HEK293T (cell line): Measurements from ENCODE around the gene PDE3A.
"Not testable (repeated sequence)": the region's sequence is repeated elsewhere in the genome, so short reads cannot be mapped to it uniquely, and the experiment has no call there.

Experiments
- CTCF ChIA-PET: fragments of 350-600 bp; formaldehyde crosslinking; extraction: SDS; loops from one replicate; lab custom pipeline; 2021; ENCODE audit warnings: antibody characterized with exemption, inconsistent platforms; lab: Yijun Ruan, JAX
- POLR2A ChIA-PET: fragments of 350-600 bp; formaldehyde crosslinking; extraction: SDS; loops from one replicate; lab custom pipeline; 2020; ENCODE audit warnings: antibody characterized with exemption, inconsistent platforms; lab: Yijun Ruan, JAX
- DNase-seq: peaks from one replicate; pipeline ENCODE4 v3.0.0; 2012; ENCODE audit warnings: mixed read lengths; ENCODE audit errors: extremely low spot score
- ARNT ChIP-seq: fragments of 450-650 bp; IDR thresholded peaks from 2 replicates; pipeline ENCODE4 v1.6.1; 2017; ENCODE audit warnings: mild to moderate bottlenecking
- BHLHE40 ChIP-seq: fragments of 450-650 bp; IDR thresholded peaks from 2 replicates; pipeline ENCODE4 v1.6.1; 2016; ENCODE audit warnings: mild to moderate bottlenecking, moderate library complexity, borderline replicate concordance
- CTBP1 ChIP-seq: fragments of 450-650 bp; IDR thresholded peaks from 2 replicates; pipeline ENCODE4 v1.6.1; 2016; ENCODE audit warnings: borderline replicate concordance
- ELF4 ChIP-seq: fragments of 450-650 bp; IDR thresholded peaks from 2 replicates; pipeline ENCODE4 v1.6.1; 2017; ENCODE audit warnings: antibody characterized with exemption
- FOXA1 ChIP-seq: fragments of 450-650 bp; IDR thresholded peaks from 2 replicates; pipeline ENCODE4 v1.6.1; 2016; ENCODE audit warnings: mild to moderate bottlenecking
- FOXK2 ChIP-seq: fragments of 450-650 bp; IDR thresholded peaks from 2 replicates; pipeline ENCODE4 v1.6.1; 2016; ENCODE audit warnings: mild to moderate bottlenecking
- FOXM1 ChIP-seq: fragments of 450-650 bp; IDR thresholded peaks from 2 replicates; pipeline ENCODE4 v1.6.1; 2017; ENCODE audit warnings: mild to moderate bottlenecking, borderline replicate concordance
- HDGF ChIP-seq: fragments of 450-650 bp; IDR thresholded peaks from 2 replicates; pipeline ENCODE4 v1.6.1; 2017; ENCODE audit warnings: antibody characterized with exemption, borderline replicate concordance
- L3MBTL2 ChIP-seq: fragments of 450-650 bp; conservative IDR thresholded peaks from 2 replicates; pipeline ENCODE4 v1.6.1; 2016; ENCODE audit warnings: mild to moderate bottlenecking
- LEF1 ChIP-seq: fragments of 450-650 bp; IDR thresholded peaks from 2 replicates; pipeline ENCODE4 v1.6.1; 2017; ENCODE audit warnings: mild to moderate bottlenecking, borderline replicate concordance
- NFRKB ChIP-seq: fragments of 450-650 bp; IDR thresholded peaks from 2 replicates; pipeline ENCODE4 v1.6.1; 2016; ENCODE audit warnings: mild to moderate bottlenecking, moderate library complexity
- SP1 ChIP-seq: fragments of 450-650 bp; IDR thresholded peaks from 2 replicates; pipeline ENCODE4 v1.6.1; 2017
- SUZ12 ChIP-seq: fragments of 450-650 bp; IDR thresholded peaks from 2 replicates; pipeline ENCODE4 v1.6.1; 2016; ENCODE audit warnings: mild to moderate bottlenecking
- TARDBP ChIP-seq: fragments of 450-650 bp; IDR thresholded peaks from 2 replicates; pipeline ENCODE4 v1.6.1; 2016
- ZNF384 ChIP-seq: fragments of 450-650 bp; IDR thresholded peaks from 2 replicates; pipeline ENCODE4 v1.6.1; 2016
- TF ChIP-seq, protein P1 (sequence below): fragments of 450-650 bp; IDR thresholded peaks from 2 replicates; pipeline ENCODE4 v1.6.1; 2016

Gene PDE3A

DNA sequence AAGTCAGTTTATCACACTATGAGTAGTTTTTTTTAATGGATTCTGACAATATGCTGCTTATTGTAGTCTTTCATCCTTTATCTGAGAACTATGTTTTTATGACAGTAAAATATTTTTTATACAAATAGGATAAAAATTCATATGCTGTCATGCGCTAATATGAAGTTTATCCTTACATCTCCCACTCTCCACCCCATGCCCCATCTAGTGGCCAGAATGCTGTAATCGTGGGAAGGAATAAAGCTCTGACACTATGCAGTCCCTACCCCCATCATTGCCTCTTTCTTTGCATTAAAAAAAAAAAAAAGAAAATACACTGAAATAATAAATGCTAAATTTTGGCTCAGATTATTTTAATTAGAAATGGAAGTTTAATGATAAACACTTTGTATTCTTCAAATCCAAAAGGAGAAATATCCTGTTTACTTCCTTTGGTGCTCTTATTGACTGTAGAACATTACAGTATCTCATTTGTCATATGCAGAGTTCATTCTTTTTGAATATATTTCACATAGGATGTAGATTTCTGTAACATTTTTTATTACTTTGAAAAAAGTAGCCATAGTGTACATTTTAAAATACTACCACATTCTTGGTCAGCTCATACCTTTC lies 180.9 kb downstream of the PDE3A start:
- CTCF ChIA-PET = interaction anchor here (0.6 to 1.2 kb wide), 5 partner anchors 9 to 40 kb away, joined by 3 to 4 read pairs (median 3); no protein-coding TSS in a partner anchor
- TF ChIP-seq TARDBP (no peak), ZNF384 (no peak), ARNT (no peak), LEF1 (no peak)
- DNase-seq = peak; percentile 20
- POLR2A ChIA-PET = no interaction called here

DNA sequence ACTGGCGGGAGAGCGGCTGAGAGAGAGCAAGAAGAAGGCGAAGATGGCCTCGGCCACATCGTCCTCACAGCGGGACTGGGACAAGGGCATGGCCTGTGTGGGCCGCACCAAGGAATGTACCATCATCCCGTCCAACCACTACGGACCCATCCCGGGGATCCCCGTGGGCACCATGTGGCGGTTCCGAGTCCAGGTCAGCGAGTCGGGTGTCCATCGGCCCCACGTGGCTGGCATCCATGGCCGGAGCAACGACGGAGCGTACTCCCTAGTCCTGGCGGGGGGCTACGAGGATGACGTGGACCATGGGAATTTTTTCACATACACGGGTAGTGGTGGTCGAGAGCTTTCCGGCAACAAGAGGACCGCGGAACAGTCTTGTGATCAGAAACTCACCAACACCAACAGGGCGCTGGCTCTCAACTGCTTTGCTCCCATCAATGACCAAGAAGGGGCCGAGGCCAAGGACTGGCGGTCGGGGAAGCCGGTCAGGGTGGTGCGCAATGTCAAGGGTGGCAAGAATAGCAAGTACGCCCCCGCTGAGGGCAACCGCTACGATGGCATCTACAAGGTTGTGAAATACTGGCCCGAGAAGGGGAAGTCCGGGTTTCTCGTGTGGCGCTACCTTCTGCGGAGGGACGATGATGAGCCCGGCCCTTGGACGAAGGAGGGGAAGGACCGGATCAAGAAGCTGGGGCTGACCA lies 183.6 kb downstream of the PDE3A start:
- CTCF ChIA-PET = interaction anchor here (0.6 kb wide), 2 partner anchors 52 to 1000 kb away, joined by 3 to 4 read pairs; no protein-coding TSS in a partner anchor
- POLR2A ChIA-PET, DNase-seq: not testable (repeated sequence)

DNA sequence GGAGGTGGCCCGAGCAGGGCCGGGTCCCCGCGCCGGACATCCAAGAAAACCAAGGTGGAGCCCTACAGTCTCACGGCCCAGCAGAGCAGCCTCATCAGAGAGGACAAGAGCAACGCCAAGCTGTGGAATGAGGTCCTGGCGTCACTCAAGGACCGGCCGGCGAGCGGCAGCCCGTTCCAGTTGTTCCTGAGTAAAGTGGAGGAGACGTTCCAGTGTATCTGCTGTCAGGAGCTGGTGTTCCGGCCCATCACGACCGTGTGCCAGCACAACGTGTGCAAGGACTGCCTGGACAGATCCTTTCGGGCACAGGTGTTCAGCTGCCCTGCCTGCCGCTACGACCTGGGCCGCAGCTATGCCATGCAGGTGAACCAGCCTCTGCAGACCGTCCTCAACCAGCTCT lies 184.2 kb downstream of the PDE3A start:
- CTCF ChIA-PET = not testable (repeated sequence)

DNA sequence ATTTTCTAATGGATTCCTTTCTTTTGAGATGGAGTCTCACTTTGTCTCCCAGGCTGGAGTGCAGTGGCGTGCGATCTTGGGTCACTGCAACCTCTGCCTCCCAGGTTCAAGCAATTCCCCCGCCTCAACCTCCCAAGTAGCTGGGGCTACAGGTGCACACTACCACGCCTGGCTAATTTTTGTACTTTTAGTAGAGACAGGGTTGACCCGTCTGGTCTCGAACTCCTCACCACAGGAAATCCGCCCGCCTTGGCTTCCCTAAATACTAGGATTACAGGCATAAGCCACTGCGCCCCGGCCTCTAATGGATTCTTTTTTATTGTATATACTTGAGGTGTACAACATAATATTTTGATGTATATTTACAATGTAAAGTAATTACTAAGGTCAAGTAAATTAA lies 186.7 kb downstream of the PDE3A start:
- TF ChIP-seq L3MBTL2 (no peak), SP1 (no peak), CTBP1 (no peak), FOXM1 (no peak), ZNF384 (no peak), FOXA1 (no peak), TARDBP (no peak), SUZ12 (no peak), ARNT (no peak), BHLHE40 (no peak), NFRKB (no peak), ELF4 (no peak), FOXK2 (no peak)
- TF ChIP-seq, protein P1, sequence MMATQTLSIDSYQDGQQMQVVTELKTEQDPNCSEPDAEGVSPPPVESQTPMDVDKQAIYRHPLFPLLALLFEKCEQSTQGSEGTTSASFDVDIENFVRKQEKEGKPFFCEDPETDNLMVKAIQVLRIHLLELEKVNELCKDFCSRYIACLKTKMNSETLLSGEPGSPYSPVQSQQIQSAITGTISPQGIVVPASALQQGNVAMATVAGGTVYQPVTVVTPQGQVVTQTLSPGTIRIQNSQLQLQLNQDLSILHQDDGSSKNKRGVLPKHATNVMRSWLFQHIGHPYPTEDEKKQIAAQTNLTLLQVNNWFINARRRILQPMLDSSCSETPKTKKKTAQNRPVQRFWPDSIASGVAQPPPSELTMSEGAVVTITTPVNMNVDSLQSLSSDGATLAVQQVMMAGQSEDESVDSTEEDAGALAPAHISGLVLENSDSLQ = no peak
- ChIA-PET POLR2A (no interaction called here), CTCF (no interaction called here)
- DNase-seq = no peak

More for the DNA sequence above, 184.2 kb downstream of the PDE3A start:
- POLR2A ChIA-PET, DNase-seq: not testable (repeated sequence)

DNA sequence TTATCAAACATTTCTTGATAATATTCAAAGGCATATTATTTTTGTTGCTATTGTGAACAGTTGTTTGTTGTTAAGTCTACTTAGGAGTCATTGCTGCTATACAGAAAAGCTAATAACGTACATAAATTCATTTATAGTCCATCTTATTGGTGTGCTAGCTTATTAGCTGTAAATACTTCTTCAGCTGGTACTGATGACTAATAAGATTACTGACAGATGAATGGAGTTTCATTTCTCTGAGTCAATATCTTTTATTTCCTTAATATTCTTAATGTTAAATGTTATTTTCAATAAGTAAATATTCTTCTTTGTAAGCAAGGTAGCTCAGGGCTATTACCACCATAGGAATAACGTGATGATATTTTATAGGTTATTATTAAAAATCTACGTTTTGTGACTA lies 187.4 kb downstream of the PDE3A start:
- no peak for TF ChIP-seq ZNF384
- no peak for TF ChIP-seq FOXK2
- TF ChIP-seq SP1 = no peak
- TF ChIP-seq CTBP1 = no peak
- TF ChIP-seq, protein P1 = no peak
- no peak for TF ChIP-seq FOXA1
- TF ChIP-seq NFRKB = no peak
- no peak for TF ChIP-seq FOXM1
- no peak for TF ChIP-seq HDGF
- TF ChIP-seq TARDBP = no peak
- TF ChIP-seq ARNT = no peak
- TF ChIP-seq L3MBTL2 = no peak
- TF ChIP-seq SUZ12 = no peak
- TF ChIP-seq LEF1 = no peak
- TF ChIP-seq ELF4 = no peak
- no peak for TF ChIP-seq BHLHE40
- no peak for DNase-seq
- POLR2A ChIA-PET = no interaction called here
- CTCF ChIA-PET = no interaction called here

DNA sequence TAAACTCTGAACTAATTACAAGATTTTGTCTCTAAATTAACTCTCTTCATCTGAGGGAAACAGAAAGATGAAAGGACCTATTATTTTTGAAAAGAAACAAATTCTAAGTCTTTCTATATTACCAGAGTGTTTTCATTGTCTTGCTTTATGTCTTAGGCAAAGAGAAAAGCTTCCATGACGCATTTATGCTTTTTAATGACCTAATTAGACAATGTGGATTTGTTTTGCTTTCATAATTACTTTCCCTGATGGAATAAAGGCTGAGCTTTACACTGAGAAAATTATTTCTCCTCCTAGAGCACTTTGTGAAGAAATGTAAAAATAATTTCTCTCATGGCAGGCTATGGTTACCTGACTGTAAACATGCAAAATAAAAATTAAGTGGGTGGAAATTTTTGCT lies 188.8 kb downstream of the PDE3A start:
- DNase-seq = no peak
- POLR2A ChIA-PET = no interaction called here
- TF ChIP-seq NFRKB = no peak
- no peak for TF ChIP-seq L3MBTL2
- TF ChIP-seq BHLHE40 = no peak
- TF ChIP-seq, protein P1 = no peak
- no peak for TF ChIP-seq HDGF
- TF ChIP-seq ARNT = no peak
- no peak for TF ChIP-seq FOXM1
- no peak for TF ChIP-seq ELF4
- no peak for TF ChIP-seq SUZ12
- TF ChIP-seq LEF1 = no peak
- no peak for TF ChIP-seq ZNF384
- TF ChIP-seq TARDBP = no peak
- TF ChIP-seq CTBP1 = no peak
- CTCF ChIA-PET = no interaction called here

DNA sequence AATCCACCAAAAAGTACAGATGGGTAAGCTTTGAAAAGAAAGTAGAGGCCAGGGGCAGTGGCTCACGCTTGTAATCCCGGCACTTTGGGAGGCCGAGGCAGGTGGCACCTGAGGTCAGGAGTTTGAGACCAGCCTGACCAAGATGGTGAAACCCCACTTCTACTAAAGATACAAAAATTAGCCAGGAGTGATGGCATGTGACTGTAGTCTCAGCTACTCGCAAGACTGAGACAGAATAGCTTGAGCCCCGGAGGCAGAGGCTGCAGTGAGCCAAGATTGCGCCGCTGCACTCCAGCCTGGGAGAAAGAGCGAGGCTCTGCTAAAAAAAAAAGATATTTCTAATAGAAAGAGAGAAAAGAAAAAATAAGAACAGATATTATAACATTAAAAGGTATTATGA lies 192.6 kb downstream of the PDE3A start:
- no peak for TF ChIP-seq TARDBP
- no peak for TF ChIP-seq SUZ12
- no peak for TF ChIP-seq FOXM1
- TF ChIP-seq LEF1 = no peak
- TF ChIP-seq FOXK2 = no peak
- TF ChIP-seq SP1 = no peak
- TF ChIP-seq ARNT = no peak
- TF ChIP-seq, protein P1 = no peak
- no peak for TF ChIP-seq ELF4
- TF ChIP-seq NFRKB = no peak
- no peak for TF ChIP-seq FOXA1
- no peak for TF ChIP-seq BHLHE40
- TF ChIP-seq HDGF = no peak
- TF ChIP-seq ZNF384 = no peak
- no peak for TF ChIP-seq L3MBTL2
- no peak for TF ChIP-seq CTBP1
- DNase-seq = no peak
- POLR2A ChIA-PET = no interaction called here
- CTCF ChIA-PET = interaction anchor here (0.5 to 1.3 kb wide), 3 partner anchors 12 to 340 kb away, joined by 3 read pairs; no protein-coding TSS in a partner anchor
